ENCODE results near the gene AHCYL1. TPM values are rescaled to one million over a fixed set of nuclear protein-coding genes. Genes with fewer than 3 reads are reported as not detected.

AHCYL1 gene
- total and polyA plus RNA-seq, 7 donors, result 42.6 to 76.7 (median 58.2) TPM

- intact Hi-C loops (cut with DNase I), result no loop called here
- Histone ChIP-seq H3K4me1 (peaks cover 0 to 73% (median 61%) of the 10 kb centered on the region in 4 donors), H3K27ac (peak overlapping the region in 2 of 4 donors; percentile 50 to 77), H3K36me3 (no peaks in the 10 kb centered on the region), H3K27me3 (no peaks in the 10 kb centered on the region), H3K9me3 (no peaks in the 10 kb centered on the region), H3K4me3 (no peak overlapping the region)
- DNase-seq, result no peak
- WGBS, 2 donors, result 83 to 87% methylated on average over 7 of the region's 7 CpGs
- TF ChIP-seq CTCF (IDR thresholded peaks at IDR 0.05) (no peak), POLR2A (IDR thresholded peaks at IDR 0.05) (no peak), EP300 (IDR thresholded peaks at IDR 0.05) (no peak), POLR2AphosphoS5 (IDR thresholded peaks at IDR 0.05) (no peak)
Observed at GRCh38 chr1:109997204-109997866, 12.8 kb downstream of the AHCYL1 start.

GRCh38 chr1:109997867-109998229 lies 13.3 kb downstream of the AHCYL1 start:
- TF ChIP-seq POLR2AphosphoS5 (IDR thresholded peaks at IDR 0.05) (no peak), POLR2A (IDR thresholded peaks at IDR 0.05) (no peak), EP300 (IDR thresholded peaks at IDR 0.05) (no peak), CTCF (IDR thresholded peaks at IDR 0.05) (no peak)
- Histone ChIP-seq H3K4me1 (peaks cover 0 to 70% (median 57%) of the 10 kb centered on the region in 4 donors), H3K9me3 (no peaks in the 10 kb centered on the region), H3K4me3 (no peak overlapping the region), H3K27ac (peak overlapping the region in 2 of 4 donors; percentile 50 to 77), H3K36me3 (no peaks in the 10 kb centered on the region), H3K27me3 (no peaks in the 10 kb centered on the region)
- intact Hi-C loops (cut with DNase I), result no loop called here
- no peak for DNase-seq

- no peaks in the 10 kb centered on the region for H3K36me3 ChIP-seq
- intact Hi-C loops (cut with DNase I), result no loop called here
- no peak for DNase-seq
- peaks cover 0 to 70% (median 57%) of the 10 kb centered on the region in 4 donors for H3K4me1 ChIP-seq
- TF ChIP-seq POLR2AphosphoS5 (IDR thresholded peaks at IDR 0.05) (no peak), EP300 (IDR thresholded peaks at IDR 0.05) (no peak), CTCF (IDR thresholded peaks at IDR 0.05) (no peak), POLR2A (IDR thresholded peaks at IDR 0.05) (no peak)
- H3K27ac ChIP-seq, result peak overlapping the region in 2 of 4 donors; percentile 78 to 83
- H3K4me3 ChIP-seq, result no peak overlapping the region
- H3K9me3 ChIP-seq, result no peaks in the 10 kb centered on the region
- 95 to 98% methylated on average over 1 of the region's 1 CpG for WGBS, 2 donors
- H3K27me3 ChIP-seq, result no peaks in the 10 kb centered on the region
Observed at GRCh38 chr1:110002695-110003094, 18.1 kb downstream of the AHCYL1 start.

GRCh38 chr1:110003747-110004428 lies 19.3 kb downstream of the AHCYL1 start:
- intact Hi-C loops (cut with DNase I), result no loop called here
- H3K36me3 ChIP-seq, result peaks cover 0 to 2% (median 0%) of the 10 kb centered on the region in 4 donors
- peak overlapping the region in 2 of 4 donors; percentile 6 to 29 for H3K4me3 ChIP-seq
- peak; percentile 92 for DNase-seq
- H3K27ac ChIP-seq, result peak overlapping the region; percentile 71 to 83 (median 76)
- no peaks in the 10 kb centered on the region for H3K27me3 ChIP-seq
- H3K9me3 ChIP-seq, result no peaks in the 10 kb centered on the region
- WGBS, 2 donors, result 2 to 28% methylated on average over 8 of the region's 8 CpGs
- TF ChIP-seq POLR2AphosphoS5 (IDR thresholded peaks at IDR 0.05), result peak; percentile 48 to 56 (median 51)
- no peak for TF ChIP-seq CTCF (IDR thresholded peaks at IDR 0.05)
- H3K4me1 ChIP-seq, result peaks cover 0 to 70% (median 58%) of the 10 kb centered on the region in 4 donors

Measured in sigmoid colon (tissue), 7 donors.